Endothelial cell of umbilical vein (primary cell): ENCODE data around the gene DNAH10. TPM values are rescaled to one million over a fixed set of nuclear protein-coding genes. Genes with fewer than 3 reads are reported as not detected.

Experiments used
- BruUV-seq: library from RNA; stranded (reverse); fragments of 400-500 nt; replicated peaks from 2 replicates; lab custom pipeline; 2021; lab: Mats Ljungman, UMichigan
- CTCF ChIA-PET: fragments of 300-600, 350-600 bp; sonication (Branson Sonifier 250); formaldehyde crosslinking; loops from one replicate; lab custom pipeline; 2021; ENCODE audit warnings: antibody characterized with exemption, inconsistent platforms; lab: Charles Lee
- POLR2A ChIA-PET: fragments of 300-600, 350-600 bp; sonication (Branson Sonifier 250); formaldehyde crosslinking; loops from one replicate; lab custom pipeline; 2021; ENCODE audit warnings: antibody characterized with exemption, inconsistent platforms; lab: Charles Lee
- DNase-seq: peaks from one replicate; pipeline ENCODE4 v3.0.0-alpha.2; 2011; ENCODE audit warnings: low read depth, low spot score
- FAIRE-seq: peaks from 2 replicates; lab custom pipeline; 2011; peaks lifted over from hg19 to GRCh38; lab: Jason Lieb, UNC
- H2AFZ ChIP-seq: 2 replicates; pipeline ENCODE4 v1.6.0; 2012; ENCODE audit warnings: low read depth, low read length, control low read depth, inconsistent platforms
- H3K27ac ChIP-seq: 2 replicates; pipeline ENCODE4 v1.5.1; 2011; ENCODE audit warnings: low read depth, mild to moderate bottlenecking, control low read depth, low read length, moderate library complexity; ENCODE audit not compliant: insufficient read depth
- H3K27me3 ChIP-seq, 2 experiments: 2 replicates each; pipeline versions ENCODE4 v1.6.0 to v1.6.1; 2011; ENCODE audit warnings: low read length in 2 of 2, mixed read lengths in 1 of 2; ENCODE audit not compliant: control insufficient read depth in 2 of 2, insufficient read depth in 2 of 2
- H3K36me3 ChIP-seq, 2 experiments: 2 replicates in 1 of 2; 3 replicates in 1 of 2; pipeline ENCODE4 v1.5.1; 2011; ENCODE audit warnings: low read length in 2 of 2, mild to moderate bottlenecking in 1 of 2, moderate library complexity in 1 of 2; ENCODE audit not compliant: control insufficient read depth in 2 of 2, insufficient read depth in 2 of 2; ENCODE audit errors: extremely low read depth in 1 of 2
- H3K4me1 ChIP-seq: 3 replicates; pipeline ENCODE4 v1.5.1; 2011; ENCODE audit warnings: mild to moderate bottlenecking, low read length; ENCODE audit not compliant: control insufficient read depth, insufficient read depth; ENCODE audit errors: extremely low read depth
- H3K4me2 ChIP-seq: 2 replicates; pipeline ENCODE4 v1.6.1; 2011; ENCODE audit warnings: low read length, control low read depth, mixed read lengths; ENCODE audit not compliant: insufficient read depth
- H3K4me3 ChIP-seq, 3 experiments: fragments of 200-600 bp in 1 of 3; sonication (generic), shearing (Covaris generic) in 1 of 3; replicated peaks in 1 of 3; 2 replicates each; pipeline ENCODE4 v1.5.1; 2011 to 2016; ENCODE audit warnings: control low read depth in 3 of 3, low read length in 3 of 3, mild to moderate bottlenecking in 2 of 3, inconsistent platforms in 1 of 3, low read depth in 1 of 3, moderate library complexity in 1 of 3; ENCODE audit not compliant: insufficient read depth in 1 of 3
- H3K79me2 ChIP-seq: 2 replicates; pipeline ENCODE4 v1.6.0; 2012; ENCODE audit warnings: low read length, inconsistent platforms; ENCODE audit not compliant: control insufficient read depth, insufficient read depth
- H3K9ac ChIP-seq: replicated peaks from 2 replicates; pipeline ENCODE3; 2011; ENCODE audit warnings: low read length, control low read depth; ENCODE audit not compliant: insufficient read depth; ENCODE audit errors: extremely low read depth
- H3K9me1 ChIP-seq: replicated peaks from 3 replicates; pipeline ENCODE4 v1.6.0; 2011; ENCODE audit warnings: mild to moderate bottlenecking, low read length; ENCODE audit not compliant: control insufficient read depth, insufficient read depth; ENCODE audit errors: extremely low read depth
- H3K9me3 ChIP-seq: replicated peaks from 2 replicates; pipeline ENCODE4 v1.5.1; 2012; ENCODE audit warnings: low read length, inconsistent platforms; ENCODE audit not compliant: control insufficient read depth, insufficient read depth
- H4K20me1 ChIP-seq: replicated peaks from 2 replicates; pipeline ENCODE3; 2011; ENCODE audit warnings: mild to moderate bottlenecking, low read length; ENCODE audit not compliant: control insufficient read depth, insufficient read depth; ENCODE audit errors: extremely low read depth
- CTCF ChIP-seq, 2 donors: IDR thresholded peaks; 1 replicate in 1 of 2; 2 replicates in 1 of 2; pipeline ENCODE4 v1.5.1; 2011; ENCODE audit warnings: low read length in 2 of 2, mild to moderate bottlenecking in 2 of 2, moderate library complexity in 2 of 2, control low read depth in 1 of 2, inconsistent platforms in 1 of 2, low read depth in 1 of 2; ENCODE audit not compliant: insufficient read depth in 1 of 2; ENCODE audit errors: extremely low read depth in 1 of 2
- EZH2 ChIP-seq: IDR thresholded peaks from 2 replicates; pipeline ENCODE4 v1.6.1; 2012; ENCODE audit warnings: borderline replicate concordance, low read depth, mild to moderate bottlenecking, moderate library complexity, low read length, inconsistent platforms; ENCODE audit not compliant: severe bottlenecking
- FOS ChIP-seq: IDR thresholded peaks from 2 replicates; pipeline ENCODE4 v1.6.1; 2011; ENCODE audit warnings: mild to moderate bottlenecking, low read length, moderate library complexity, borderline replicate concordance; ENCODE audit not compliant: insufficient read depth
- GATA2 ChIP-seq: IDR thresholded peaks from 2 replicates; pipeline ENCODE4 v1.7.0; 2011; ENCODE audit warnings: low read depth, mild to moderate bottlenecking, moderate library complexity, mixed read lengths, low read length; ENCODE audit not compliant: insufficient read length, insufficient read depth
- JUN ChIP-seq: IDR thresholded peaks from 2 replicates; pipeline ENCODE4 v1.6.1; 2011; ENCODE audit warnings: borderline replicate concordance, low read depth; ENCODE audit not compliant: insufficient read length, insufficient read depth
- MAX ChIP-seq: IDR thresholded peaks from 2 replicates; pipeline ENCODE4 v1.6.1; 2011; ENCODE audit not compliant: insufficient read depth, insufficient read length
- MYC ChIP-seq: IDR thresholded peaks from one replicate; pipeline ENCODE4 v1.6.1; 2011; ENCODE audit warnings: mild to moderate bottlenecking, low read depth, low read length
- POLR2A ChIP-seq: IDR thresholded peaks from 2 replicates; pipeline ENCODE4 v1.6.1; 2012; ENCODE audit warnings: low read depth, mild to moderate bottlenecking, control low read depth, low read length
- POLR2AphosphoS5 ChIP-seq: IDR thresholded peaks from 2 replicates; pipeline ENCODE4 v1.6.1; 2012; ENCODE audit warnings: low read depth, mild to moderate bottlenecking, control low read depth, low read length, moderate library complexity; ENCODE audit not compliant: insufficient read depth
- dilution Hi-C: fragments of 300-500 bp; cut with MboI; formaldehyde crosslinking; loops from one replicate; pipeline ENCODE4 v1.15.0; 2019; ENCODE audit warnings: low sequenced_read_pairs; ENCODE audit not compliant: extremely low pct_ligation_motif_present
- intact Hi-C: fragments of 100-400 bp; cut with micrococcal nuclease; formaldehyde crosslinking; loops from one replicate; pipeline ENCODE4 v1.10.0; 2022
- polyA plus RNA-seq, 4 experiments: library from polyadenylated mRNA; depleted of rRNA in 3 of 4; stranded (reverse) in 3 of 4; unstranded in 1 of 4; fragments of >200 nt; gene quantifications; 2 replicates each; pipeline versions ENCODE4 v1.2.1 to v1.2.3, GENCODE V29; 2011 to 2012; ENCODE audit warnings: missing spikeins in 1 of 4
- total RNA-seq: library from RNA; stranded (reverse); gene quantifications from 2 replicates; pipeline ENCODE4 v1.2.3, GENCODE V29; 2021

DNAH10 gene
- total and polyA plus RNA-seq, 2 donors (not counting 3 experiments of a cell fraction or from before 2014, with no cell fraction given): 0.04 to 0.31 TPM

- Histone ChIP-seq H3K79me2 (no peaks in the 10 kb centered on the region), H3K4me2 (no peak overlapping the region), H3K27me3 (peaks cover 0 to 3% of the 10 kb centered on the region in 2 experiments), H3K4me1 (no peaks in the 10 kb centered on the region), H3K9ac (no peak overlapping the region), H3K27ac (no peak overlapping the region), H3K4me3 (no peak overlapping the region), H3K9me3 (no peaks in the 10 kb centered on the region), H3K36me3 (no peaks in the 10 kb centered on the region), H4K20me1 (no peaks in the 10 kb centered on the region), H2AFZ (no peak overlapping the region), H3K9me1 (no peaks in the 10 kb centered on the region)
- intact Hi-C loops: no loop called here
- TF ChIP-seq CTCF (IDR thresholded peaks at IDR 0.05; ENCODE audit: extremely low read depth in 1 of 2, insufficient read depth in 1 of 2, low read depth in 1 of 2, low read length in 2 of 2) (no peak), GATA2 (no peak), EZH2 (no peak), JUN (no peak), POLR2A (no peak), FOS (no peak), MAX (no peak), MYC (no peak), POLR2AphosphoS5 (no peak)
- BruUV-seq: no TSS peak
- ChIA-PET POLR2A (no interaction called here), CTCF (no interaction called here)
- peak; percentile 38 for DNase-seq
- FAIRE-seq: peak; percentile 33
- dilution Hi-C loops: no loop called here
Observed at GRCh38 chr12:123782997-123783792, 21.1 kb downstream of the DNAH10 start.
